ENCODE results near the gene WDR43. TPM values are rescaled to one million over a fixed set of nuclear protein-coding genes. Genes with fewer than 3 reads are reported as not detected.
A peak's percentile ranks its signal among the peaks of the same experiment; 100 is the strongest.
"Not testable (repeated sequence)": the region's sequence is repeated elsewhere in the genome, so short reads cannot be mapped to it uniquely, and the experiment has no call there.

WDR43 gene
- total RNA-seq, 6 experiments from 2014 or later: 17.9 to 23.8 (median 22.5) TPM

GRCh38 chr2:28975671-28976070 lies 81.2 kb downstream of the WDR43 start:
- Histone ChIP-seq H3K4me3 (no peak overlapping the region), H3K36me3 (no peaks in the 10 kb centered on the region), H3K9me3 (no peaks in the 10 kb centered on the region), H3K27me3 (no peaks in the 10 kb centered on the region), H3K4me1 (no peaks in the 10 kb centered on the region), H3K27ac (no peak overlapping the region)
- intact Hi-C loops (cut with DNase I): loop anchor here in 1 of 2 donors (10.0 kb wide), 1 partner anchor 219 kb away; no protein-coding TSS in a partner anchor
- no peak for DNase-seq
- WGBS (ENCODE audit: insufficient coverage, low coverage, low lambda C conversion rate, missing lambda C conversion rate): 71% methylated on average over 1 of the region's 1 CpG
- no peak for ATAC-seq
- TF ChIP-seq CTCF (IDR thresholded peaks at IDR 0.05) (no peak), POLR2A (IDR thresholded peaks at IDR 0.05) (no peak)

GRCh38 chr2:28976584-28976983 lies 82.1 kb downstream of the WDR43 start:
- Histone ChIP-seq H3K4me3 (no peak overlapping the region), H3K4me1 (no peaks in the 10 kb centered on the region), H3K36me3 (no peaks in the 10 kb centered on the region), H3K27ac (no peak overlapping the region), H3K27me3 (no peaks in the 10 kb centered on the region), H3K9me3 (no peaks in the 10 kb centered on the region)
- WGBS (ENCODE audit: insufficient coverage, low coverage, low lambda C conversion rate, missing lambda C conversion rate): 77% methylated on average over 2 of the region's 3 CpGs
- DNase-seq (no peak), ATAC-seq (no peak)
- TF ChIP-seq POLR2A (IDR thresholded peaks at IDR 0.05) (no peak), CTCF (IDR thresholded peaks at IDR 0.05) (no peak)
- intact Hi-C loops (cut with DNase I): loop anchor here in 1 of 2 donors (10.0 kb wide), 1 partner anchor 218 kb away; no protein-coding TSS in a partner anchor

GRCh38 chr2:28977176-28977875 lies 82.9 kb downstream of the WDR43 start:
- TF ChIP-seq CTCF (IDR thresholded peaks at IDR 0.05): no peak
- TF ChIP-seq POLR2A (IDR thresholded peaks at IDR 0.05): no peak
- intact Hi-C loops (cut with DNase I): loop anchor here in 1 of 2 donors (10.0 kb wide), 1 partner anchor 217 kb away; no protein-coding TSS in a partner anchor
- Histone ChIP-seq H3K27me3 (no peaks in the 10 kb centered on the region), H3K9me3 (no peaks in the 10 kb centered on the region), H3K36me3 (no peaks in the 10 kb centered on the region), H3K4me1 (no peaks in the 10 kb centered on the region), H3K27ac (no peak overlapping the region), H3K4me3 (no peak overlapping the region)
- ATAC-seq (peak in 1 of 4 donors; percentile 26), DNase-seq (no peak)
- 33% methylated on average over 1 of the region's 10 CpGs for WGBS (ENCODE audit: insufficient coverage, low coverage, low lambda C conversion rate, missing lambda C conversion rate)

DNA sequence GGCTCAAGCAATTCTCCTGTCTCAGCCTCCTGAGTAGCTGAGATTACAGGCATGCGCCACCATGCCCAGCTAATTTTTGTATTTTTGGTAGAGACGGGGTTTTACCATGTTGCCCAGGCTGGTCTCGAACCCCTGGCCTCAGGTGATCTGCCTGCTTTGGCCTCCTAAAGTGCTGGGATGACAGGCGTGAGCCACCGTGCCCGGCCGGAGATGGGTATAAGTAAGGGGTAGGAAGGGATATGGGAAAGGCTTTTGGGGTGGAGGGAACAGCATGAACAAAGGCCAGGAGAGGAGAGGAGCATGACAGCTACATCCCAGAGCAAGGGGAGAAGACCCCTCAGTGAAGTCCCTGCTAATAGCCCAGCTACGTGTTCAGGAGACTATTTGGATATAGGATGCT lies 83.5 kb downstream of the WDR43 start:
- intact Hi-C loops (cut with DNase I): loop anchor here in 1 of 2 donors (10.0 kb wide), 1 partner anchor 217 kb away; no protein-coding TSS in a partner anchor

GRCh38 chr2:28978606-28979005 lies 84.1 kb downstream of the WDR43 start:
- H3K4me3 ChIP-seq: no peak overlapping the region
- 60% methylated on average over 5 of the region's 6 CpGs for WGBS (ENCODE audit: insufficient coverage, low coverage, low lambda C conversion rate, missing lambda C conversion rate)
- H3K27me3 ChIP-seq: no peaks in the 10 kb centered on the region
- ATAC-seq (no peak), DNase-seq (no peak)
- no peak for TF ChIP-seq CTCF (IDR thresholded peaks at IDR 0.05)
- TF ChIP-seq POLR2A (IDR thresholded peaks at IDR 0.05): no peak
- H3K9me3 ChIP-seq: no peaks in the 10 kb centered on the region
- no peaks in the 10 kb centered on the region for H3K4me1 ChIP-seq
- intact Hi-C loops (cut with DNase I): loop anchor here in 1 of 2 donors (10.0 kb wide), 1 partner anchor 216 kb away; no protein-coding TSS in a partner anchor
- no peaks in the 10 kb centered on the region for H3K36me3 ChIP-seq
- H3K27ac ChIP-seq: no peak overlapping the region

More for the DNA sequence above, 83.5 kb downstream of the WDR43 start:
- H3K9me3 ChIP-seq, H3K27me3 ChIP-seq, H3K4me1 ChIP-seq, DNase-seq, H3K4me3 ChIP-seq, H3K36me3 ChIP-seq, ATAC-seq, H3K27ac ChIP-seq: not testable (repeated sequence)
- 85% methylated on average over 4 of the region's 8 CpGs for WGBS (ENCODE audit: insufficient coverage, low coverage, low lambda C conversion rate, missing lambda C conversion rate)

All from right lobe of liver (tissue), 6 donors.